Ishikawa (cell line): Measurements from ENCODE around the gene BABAM2.

Experiments
- CEBPB ChIP-seq: IDR thresholded peaks from 2 replicates; pipeline ENCODE4 v1.6.1; 2012
- CREB1 ChIP-seq: IDR thresholded peaks from 2 replicates; pipeline ENCODE4 v1.6.1; 2012; ENCODE audit warnings: low read depth
- EGR1 ChIP-seq: IDR thresholded peaks from 2 replicates; pipeline ENCODE4 v1.6.1; 2012
- EP300 ChIP-seq: IDR thresholded peaks from 2 replicates; pipeline ENCODE4 v1.6.1; 2012; ENCODE audit warnings: borderline replicate concordance
- FOXM1 ChIP-seq: IDR thresholded peaks from 2 replicates; pipeline ENCODE4 v1.6.1; 2012; ENCODE audit warnings: low read depth, borderline replicate concordance
- NFIC ChIP-seq: IDR thresholded peaks from 2 replicates; pipeline ENCODE4 v1.6.1; 2012
- RAD21 ChIP-seq: IDR thresholded peaks from 2 replicates; pipeline ENCODE4 v1.6.1; 2012; ENCODE audit warnings: low read depth
- REST ChIP-seq: IDR thresholded peaks from 2 replicates; pipeline ENCODE4 v1.6.1; 2012; ENCODE audit warnings: low read depth, mild to moderate bottlenecking
- TAF1 ChIP-seq: IDR thresholded peaks from 2 replicates; pipeline ENCODE4 v1.6.1; 2012; ENCODE audit warnings: low read depth, mild to moderate bottlenecking
- TCF12 ChIP-seq: IDR thresholded peaks from 2 replicates; pipeline ENCODE4 v1.6.1; 2012; ENCODE audit warnings: low read depth
- TEAD4 ChIP-seq: IDR thresholded peaks from 2 replicates; pipeline ENCODE4 v1.6.1; 2012
- YY1 ChIP-seq: IDR thresholded peaks from 2 replicates; pipeline ENCODE4 v1.6.1; 2012; ENCODE audit warnings: low read depth
- ZBTB7A ChIP-seq: IDR thresholded peaks from 2 replicates; pipeline ENCODE4 v1.6.1; 2012; ENCODE audit warnings: low read depth
- TF ChIP-seq, protein P1 (sequence below): IDR thresholded peaks from 2 replicates; pipeline ENCODE4 v1.6.1; 2012
- TF ChIP-seq, protein P2 (sequence below): IDR thresholded peaks from 2 replicates; pipeline ENCODE4 v1.6.1; 2012

Gene BABAM2

GRCh38 chr2:27847333-27847732 lies 43.2 kb upstream of the BABAM2 start:
- TF ChIP-seq TCF12: no peak
- TF ChIP-seq, protein P1, sequence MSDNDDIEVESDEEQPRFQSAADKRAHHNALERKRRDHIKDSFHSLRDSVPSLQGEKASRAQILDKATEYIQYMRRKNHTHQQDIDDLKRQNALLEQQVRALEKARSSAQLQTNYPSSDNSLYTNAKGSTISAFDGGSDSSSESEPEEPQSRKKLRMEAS: no peak
- no peak for TF ChIP-seq EP300
- no peak for TF ChIP-seq TEAD4
- TF ChIP-seq NFIC: no peak
- no peak for TF ChIP-seq YY1
- TF ChIP-seq FOXM1: no peak
- TF ChIP-seq REST: no peak

GRCh38 chr2:27849558-27850205 lies 40.8 kb upstream of the BABAM2 start:
- TF ChIP-seq TEAD4: no peak
- TF ChIP-seq EP300: no peak
- TF ChIP-seq FOXM1: no peak
- TF ChIP-seq, protein P2, sequence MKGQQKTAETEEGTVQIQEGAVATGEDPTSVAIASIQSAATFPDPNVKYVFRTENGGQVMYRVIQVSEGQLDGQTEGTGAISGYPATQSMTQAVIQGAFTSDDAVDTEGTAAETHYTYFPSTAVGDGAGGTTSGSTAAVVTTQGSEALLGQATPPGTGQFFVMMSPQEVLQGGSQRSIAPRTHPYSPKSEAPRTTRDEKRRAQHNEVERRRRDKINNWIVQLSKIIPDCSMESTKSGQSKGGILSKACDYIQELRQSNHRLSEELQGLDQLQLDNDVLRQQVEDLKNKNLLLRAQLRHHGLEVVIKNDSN: no peak
- TF ChIP-seq EGR1: no peak
- no peak for TF ChIP-seq ZBTB7A
- no peak for TF ChIP-seq CREB1
- no peak for TF ChIP-seq NFIC
- no peak for TF ChIP-seq RAD21
- TF ChIP-seq REST: no peak
- no peak for TF ChIP-seq TAF1
- TF ChIP-seq, protein P1: no peak
- TF ChIP-seq TCF12: no peak
- no peak for TF ChIP-seq YY1
- no peak for TF ChIP-seq CEBPB

DNA sequence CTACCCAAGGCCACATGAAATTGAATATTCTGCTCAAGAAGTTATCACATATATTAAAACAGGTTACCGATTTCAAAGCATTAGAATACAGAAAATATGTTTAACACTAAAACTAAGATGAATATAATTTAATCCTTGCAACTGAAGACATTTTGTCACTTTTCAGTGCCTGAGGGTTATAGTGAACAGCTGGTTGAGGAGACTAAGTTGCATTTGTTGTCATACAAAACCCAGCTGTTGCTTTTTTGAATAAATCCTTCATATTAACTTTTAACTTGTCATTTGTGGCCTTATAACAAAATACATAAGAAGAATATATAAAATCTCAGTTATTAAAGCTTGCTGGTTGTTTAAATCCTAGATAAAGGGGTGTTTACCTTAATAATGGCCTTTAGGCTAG lies 37.8 kb upstream of the BABAM2 start:
- no peak for TF ChIP-seq NFIC
- no peak for TF ChIP-seq RAD21
- no peak for TF ChIP-seq YY1
- TF ChIP-seq CREB1: no peak
- no peak for TF ChIP-seq TAF1
- TF ChIP-seq, protein P1: no peak
- TF ChIP-seq TCF12: no peak
- no peak for TF ChIP-seq FOXM1
- no peak for TF ChIP-seq TEAD4
- TF ChIP-seq EGR1: no peak

DNA sequence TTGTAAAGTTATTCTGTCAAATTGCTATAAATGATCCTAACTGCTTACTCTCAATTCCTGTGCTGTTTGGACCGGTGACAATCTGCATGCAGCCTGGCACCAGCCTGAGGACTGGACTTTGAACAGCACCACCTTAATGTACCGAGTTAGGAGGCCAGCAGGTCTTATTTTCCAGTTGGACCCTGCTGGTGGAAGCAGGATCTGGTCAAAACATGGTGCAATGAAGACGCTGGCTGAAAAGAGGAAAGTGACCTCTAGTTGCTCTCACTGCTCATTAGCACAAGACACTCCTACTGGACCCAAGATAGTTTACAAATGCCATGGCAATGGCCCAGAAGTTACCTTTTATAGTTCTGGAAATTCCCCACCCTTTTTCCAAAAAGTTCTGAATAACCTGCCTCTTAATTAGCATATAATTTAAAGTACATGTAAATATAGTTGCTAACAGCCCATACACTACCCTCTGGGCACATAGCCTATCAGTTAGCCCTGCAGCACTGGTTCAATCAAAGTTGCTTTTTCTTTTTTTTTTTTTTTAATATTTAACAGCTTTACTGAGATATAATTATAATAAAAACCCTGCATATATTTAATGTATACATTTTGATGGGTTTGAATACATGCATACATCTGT lies 36.2 kb upstream of the BABAM2 start:
- TF ChIP-seq TEAD4 (no peak), REST (no peak), NFIC (no peak), FOXM1 (no peak)
- TF ChIP-seq, protein P1: no peak
- TF ChIP-seq, protein P2: no peak
